GM23338 (cell line): ENCODE data around the gene HAUS8. TPM values are rescaled to one million over a fixed set of nuclear protein-coding genes. Genes with fewer than 3 reads are reported as not detected.

Experiments
- ATAC-seq: fragments of 200-7000 bp; cut with Tn5 transposase; 3 replicates; pipeline ENCODE4 v1.9.1; 2020
- DNase-seq: peaks from one replicate; pipeline ENCODE4 v3.0.0-alpha.2; 2015; ENCODE audit warnings: low spot score
- H2AFZ ChIP-seq: fragments of 200-600 bp; sonication (generic); 2 replicates; pipeline ENCODE4 v1.8.0; 2016; ENCODE audit warnings: antibody characterized with exemption, mild to moderate bottlenecking, moderate library complexity
- H3F3A ChIP-seq: fragments of 200-600 bp; sonication (generic); replicated peaks from 2 replicates; pipeline ENCODE4 v1.8.0; 2017; ENCODE audit warnings: antibody characterized with exemption, mixed run types, low read depth
- H3K27ac ChIP-seq: fragments of 200-600 bp; sonication (generic); 2 replicates; pipeline ENCODE4 v1.6.1; 2016; ENCODE audit warnings: low read depth
- H3K27me3 ChIP-seq: fragments of 200-600 bp; sonication (generic); 2 replicates; pipeline ENCODE4 v1.8.0; 2016; ENCODE audit warnings: mild to moderate bottlenecking, mixed run types, moderate library complexity; ENCODE audit not compliant: insufficient read depth
- H3K36me3 ChIP-seq: fragments of 200-600 bp; sonication (generic); 2 replicates; pipeline ENCODE4 v1.8.0; 2016; ENCODE audit warnings: mild to moderate bottlenecking; ENCODE audit not compliant: insufficient read depth
- H3K4me1 ChIP-seq: fragments of 200-600 bp; sonication (generic); 2 replicates; pipeline ENCODE4 v1.8.0; 2016; ENCODE audit warnings: mild to moderate bottlenecking, moderate library complexity; ENCODE audit not compliant: insufficient read depth
- H3K4me2 ChIP-seq: fragments of 200-600 bp; sonication (generic); 2 replicates; pipeline ENCODE4 v1.7.1; 2017; ENCODE audit warnings: mixed run types
- H3K4me3 ChIP-seq: fragments of 200-600 bp; sonication (generic); 2 replicates; pipeline ENCODE4 v1.6.1; 2016; ENCODE audit warnings: mixed run types
- H3K79me2 ChIP-seq: fragments of 200-600 bp; sonication (generic); replicated peaks from 2 replicates; pipeline ENCODE4 v1.8.0; 2017; ENCODE audit warnings: mild to moderate bottlenecking; ENCODE audit not compliant: insufficient read depth
- H3K9me2 ChIP-seq: fragments of 200-600 bp; sonication (generic); 2 replicates; pipeline ENCODE4 v1.8.0; 2017; ENCODE audit not compliant: insufficient read depth
- H4K20me1 ChIP-seq: fragments of 200-600 bp; sonication (generic); replicated peaks from 2 replicates; pipeline ENCODE4 v1.8.0; 2017; ENCODE audit warnings: mild to moderate bottlenecking; ENCODE audit not compliant: insufficient read depth
- H3K27ac Mint-ChIP-seq: 2 replicates; pipeline ENCODE4 v1.8.0; 2020; ENCODE audit warnings: inconsistent platforms, mild to moderate bottlenecking, moderate library complexity, mixed read lengths
- H3K27me3 Mint-ChIP-seq: 3 replicates; pipeline ENCODE4 v1.8.0; 2022; ENCODE audit warnings: low read depth, mild to moderate bottlenecking, moderate library complexity, mixed read lengths, inconsistent platforms; ENCODE audit not compliant: insufficient read depth, poor library complexity
- H3K36me3 Mint-ChIP-seq: 3 replicates; pipeline ENCODE4 v1.8.0; 2021; ENCODE audit warnings: low read depth, mild to moderate bottlenecking, inconsistent platforms, moderate library complexity, mixed read lengths
- H3K4me1 Mint-ChIP-seq: 3 replicates; pipeline ENCODE4 v1.8.0; 2020; ENCODE audit warnings: mild to moderate bottlenecking, inconsistent platforms, mixed read lengths
- H3K4me3 Mint-ChIP-seq: 3 replicates; pipeline ENCODE4 v1.8.0; 2021; ENCODE audit warnings: moderate library complexity, mild to moderate bottlenecking, inconsistent platforms, mixed read lengths
- H3K9me3 Mint-ChIP-seq: 3 replicates; pipeline ENCODE4 v1.8.0; 2020; ENCODE audit warnings: moderate library complexity, mild to moderate bottlenecking, inconsistent platforms, mixed read lengths
- CREB1 ChIP-seq: fragments of 250-450 bp; sonication (Bioruptor Pico); IDR thresholded peaks from 2 replicates; pipeline ENCODE4 v1.5.0; 2020; ENCODE audit warnings: low read depth, mild to moderate bottlenecking, moderate library complexity
- CTCF ChIP-seq, 2 experiments: fragments of 200-600 bp in 1 of 2; sonication (generic) in 1 of 2; conservative IDR thresholded peaks; 2 replicates each; pipeline versions ENCODE4 v1.5.1 to v1.6.1; 2016 to 2017; ENCODE audit warnings: antibody characterized with exemption in 2 of 2, low read depth in 2 of 2, mild to moderate bottlenecking in 2 of 2, moderate library complexity in 1 of 2
- ETS1 ChIP-seq: IDR thresholded peaks from 2 replicates; pipeline ENCODE4 v1.6.1; 2016; ENCODE audit warnings: antibody characterized with exemption
- EZH2 ChIP-seq: fragments of 200-600 bp; sonication (generic); IDR thresholded peaks from one replicate; pipeline ENCODE4 v1.8.0; 2017; ENCODE audit warnings: antibody characterized with exemption, mild to moderate bottlenecking, low read depth; ENCODE audit not compliant: unreplicated experiment
- EZH2phosphoT487 ChIP-seq: fragments of 200-600 bp; sonication (generic); IDR thresholded peaks from one replicate; pipeline ENCODE4 v1.8.1; 2018; ENCODE audit warnings: antibody characterized with exemption; ENCODE audit not compliant: unreplicated experiment
- JUNB ChIP-seq: IDR thresholded peaks from one replicate; pipeline ENCODE4 v1.6.1; 2016; ENCODE audit warnings: antibody characterized with exemption; ENCODE audit not compliant: unreplicated experiment
- NANOG ChIP-seq: IDR thresholded peaks from 2 replicates; pipeline ENCODE4 v1.6.1; 2016; ENCODE audit warnings: antibody characterized with exemption, borderline replicate concordance
- POLR2AphosphoS5 ChIP-seq: IDR thresholded peaks from 2 replicates; pipeline ENCODE4 v1.6.1; 2016; ENCODE audit warnings: antibody characterized with exemption, low read depth
- REST ChIP-seq: IDR thresholded peaks from one replicate; pipeline ENCODE4 v1.6.1; 2018; ENCODE audit warnings: antibody characterized with exemption; ENCODE audit not compliant: unreplicated experiment
- ZNF114 ChIP-seq: fragments of 250-450 bp; sonication (Bioruptor Pico); IDR thresholded peaks from 2 replicates; pipeline ENCODE4 v1.5.0; 2020; ENCODE audit warnings: mild to moderate bottlenecking, moderate library complexity
- ZNF331 ChIP-seq: fragments of 250-450 bp; sonication (Bioruptor Pico); IDR thresholded peaks from 2 replicates; pipeline ENCODE4 v1.5.0; 2020; ENCODE audit warnings: low read depth, mild to moderate bottlenecking, moderate library complexity
- polyA plus RNA-seq: library from polyadenylated mRNA; unstranded; fragments of >200 nt; fragmentation: Nextera tagmentation; extraction: Ambion mirVana; gene quantifications from 2 replicates; pipeline ENCODE4 v1.2.1, GENCODE V29; 2016
- total RNA-seq: library from RNA; depleted of rRNA; stranded (reverse); fragments of >200 nt; shearing (Covaris generic); gene quantifications from 2 replicates; pipeline ENCODE4 v1.2.3, GENCODE V29; 2014

The HAUS8 gene
- total and polyA plus RNA-seq, 2 experiments from 2014 or later = 11.1 to 33.3 TPM

- TF ChIP-seq REST (no peak), EZH2 (no peak), ZNF331 (no peak), ETS1 (no peak), CREB1 (CRISPR knock-in tag) (no peak), ZNF114 (CRISPR knock-in tag) (no peak), NANOG (no peak), CTCF (conservative IDR thresholded peaks at IDR 0.05; ENCODE audit: low read depth in 2 of 2) (no peak), JUNB (no peak), POLR2AphosphoS5 (no peak)
These were observed 3.0 kb upstream of the HAUS8 start (continued) for GRCh38 chr19:17078036-17078919.

GRCh38 chr19:17077447-17078028 lies 2.3 kb upstream of the HAUS8 start:
- H3K4me1 ChIP-seq = peaks cover 15% of the 10 kb centered on the region; the same call in 1 of the 2 replicates
- ATAC-seq = no peak
- peaks cover 18% of the 10 kb centered on the region for H3K27me3 Mint-ChIP-seq
- no peak for TF ChIP-seq EZH2phosphoT487
- peak overlapping the region; percentile 52 for H3K4me3 Mint-ChIP-seq
- H3K36me3 Mint-ChIP-seq = peaks cover 14% of the 10 kb centered on the region
- H3K79me2 ChIP-seq = peaks cover 86% of the 10 kb centered on the region
- no peaks in the 10 kb centered on the region for H3K9me2 ChIP-seq
- H3K27ac ChIP-seq = no peak overlapping the region
- peak overlapping the region; percentile 91 for H3K4me2 ChIP-seq
- peaks cover 3% of the 10 kb centered on the region; the same call in 1 of the 2 replicates for H3F3A ChIP-seq
- H3K9me3 Mint-ChIP-seq = no peaks in the 10 kb centered on the region
- peaks cover 54% of the 10 kb centered on the region for H4K20me1 ChIP-seq
- H3K27ac Mint-ChIP-seq = no peak overlapping the region
- H3K4me1 Mint-ChIP-seq = peaks cover 50% of the 10 kb centered on the region
- DNase-seq = no peak
- no peak overlapping the region for H2AFZ ChIP-seq
- no peaks in the 10 kb centered on the region for H3K36me3 ChIP-seq
- H3K4me3 ChIP-seq = peak overlapping the region; percentile 91; the same call in 1 of the 2 replicates
- H3K27me3 ChIP-seq = no peaks in the 10 kb centered on the region
